Measurements from ENCODE around the gene TXNRD3. TPM values are rescaled to one million over a fixed set of nuclear protein-coding genes. Genes with fewer than 3 reads are reported as not detected.

Gene TXNRD3
- total and polyA plus RNA-seq, 12 donors, result 2.1 to 7.8 (median 5.4) TPM

GRCh38 chr3:126664591-126665214, 9.8 kb upstream of the TXNRD3 start:
- WGBS, 2 donors, result 61 to 66% methylated on average over 5 of the region's 5 CpGs
- no peaks in the 10 kb centered on the region for H3K9me3 ChIP-seq

GRCh38 chr3:126663750-126664149, 8.8 kb upstream of the TXNRD3 start:
- ATAC-seq (no peak), DNase-seq (no peak)
- intact Hi-C loops (cut with DNase I), result no loop called here
- peaks cover 0 to 37% (median 11%) of the 10 kb centered on the region in 7 donors for H3K27me3 ChIP-seq
- no peak for TF ChIP-seq CTCF (IDR thresholded peaks at IDR 0.05)
- no peaks in the 10 kb centered on the region for H3K9me3 ChIP-seq
- H3K4me1 ChIP-seq, result peaks cover 0 to 4% (median 0%) of the 10 kb centered on the region in 9 donors
- no peaks in the 10 kb centered on the region for H3K36me3 ChIP-seq
- no peak overlapping the region for H3K27ac ChIP-seq
- H3K4me3 ChIP-seq, result no peak overlapping the region
- WGBS, 2 donors, result 92 to 93% methylated on average over 8 of the region's 8 CpGs

More at GRCh38 chr3:126664591-126665214, 9.8 kb upstream of the TXNRD3 start:
- ATAC-seq (no peak), DNase-seq (no peak)
- Histone ChIP-seq H3K4me3 (no peak overlapping the region), H3K36me3 (no peaks in the 10 kb centered on the region), H3K27ac (no peak overlapping the region), H3K4me1 (peaks cover 0 to 4% (median 0%) of the 10 kb centered on the region in 9 donors), H3K27me3 (peaks cover 0 to 30% (median 9%) of the 10 kb centered on the region in 7 donors)
- intact Hi-C loops (cut with DNase I), result no loop called here
- TF ChIP-seq CTCF (IDR thresholded peaks at IDR 0.05), result no peak

- H3K4me3 ChIP-seq, result no peak overlapping the region
- no peak for ATAC-seq
- intact Hi-C loops (cut with DNase I), result no loop called here
- TF ChIP-seq CTCF (IDR thresholded peaks at IDR 0.05), result no peak
- H3K4me1 ChIP-seq, result peaks cover 0 to 4% (median 0%) of the 10 kb centered on the region in 9 donors
- WGBS, 2 donors, result 76 to 80% methylated on average over 4 of the region's 4 CpGs
- H3K27me3 ChIP-seq, result peaks cover 0 to 37% (median 11%) of the 10 kb centered on the region in 7 donors
- H3K27ac ChIP-seq, result no peak overlapping the region
- DNase-seq, result no peak
- H3K9me3 ChIP-seq, result no peaks in the 10 kb centered on the region
- no peaks in the 10 kb centered on the region for H3K36me3 ChIP-seq
Observed at GRCh38 chr3:126663257-126663656, 8.3 kb upstream of the TXNRD3 start.

GRCh38 chr3:126661532-126662364, 6.8 kb upstream of the TXNRD3 start:
- Histone ChIP-seq H3K4me3 (no peak overlapping the region), H3K27me3 (peaks cover 0 to 37% (median 11%) of the 10 kb centered on the region in 7 donors), H3K4me1 (peaks cover 0 to 4% (median 0%) of the 10 kb centered on the region in 9 donors), H3K27ac (no peak overlapping the region), H3K36me3 (no peaks in the 10 kb centered on the region), H3K9me3 (no peaks in the 10 kb centered on the region)
- 61 to 65% methylated on average over 11 of the region's 11 CpGs for WGBS, 2 donors
- TF ChIP-seq CTCF (IDR thresholded peaks at IDR 0.05), result no peak
- DNase-seq, result peak in 1 of 2 donors; percentile 35
- intact Hi-C loops (cut with DNase I), result no loop called here
- peak; percentile 40 to 78 (median 70) for ATAC-seq
